HG03565 (cell line): ENCODE data around the gene GPR37.

Experiments
- ATAC-seq: cut with Tn5 transposase; IDR thresholded peaks from one replicate; pipeline ENCODE4 v1.9.1; 2021; ENCODE audit warnings: mild to moderate bottlenecking, moderate library complexity; ENCODE audit not compliant: unreplicated experiment

Gene GPR37

GRCh38 chr7:124737760-124738300 is 27.8 kb downstream of the GPR37 start:
- no peak for ATAC-seq

DNA sequence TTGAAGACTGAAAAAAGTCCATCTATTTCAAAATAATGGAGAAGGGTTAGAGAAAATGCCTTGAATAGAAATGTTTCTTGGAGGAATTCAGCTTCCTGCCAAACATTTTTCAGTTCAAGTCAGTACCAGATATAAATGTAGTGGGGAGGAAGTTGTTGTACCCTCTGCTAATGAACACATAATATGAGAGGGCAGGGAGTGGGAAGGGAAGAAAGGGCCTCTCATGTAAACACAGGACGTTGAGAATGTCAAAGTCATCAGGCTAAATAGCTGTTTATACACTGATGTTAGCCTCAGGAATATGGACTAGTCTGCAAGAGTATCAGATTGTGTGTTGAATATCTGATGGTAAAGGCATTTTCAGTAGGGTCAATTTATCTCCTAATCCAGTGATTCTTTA is 37.0 kb downstream of the GPR37 start:
- no peak for ATAC-seq

- ATAC-seq, result no peak
These were observed 40.9 kb downstream of the GPR37 start for GRCh38 chr7:124724507-124725192.

DNA sequence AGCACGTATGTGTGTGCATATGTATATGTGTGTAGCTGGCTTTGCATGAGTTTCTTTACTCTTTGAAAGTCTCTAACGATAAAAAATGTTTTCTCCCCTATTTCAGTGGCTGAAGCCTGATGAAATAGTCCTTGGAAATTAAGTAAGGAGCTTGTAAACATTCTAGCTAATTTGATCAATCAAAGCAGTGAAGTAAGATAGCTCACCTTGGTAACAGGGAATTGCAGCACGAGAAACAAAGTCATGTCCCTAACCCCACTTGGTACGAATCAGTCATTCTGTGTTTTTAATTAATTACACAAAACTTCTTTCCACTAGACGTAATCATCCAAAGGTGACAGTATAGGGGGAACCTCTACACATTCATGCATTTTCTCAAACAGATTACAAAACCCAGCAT is 41.5 kb downstream of the GPR37 start:
- ATAC-seq, result no peak

- ATAC-seq, result no peak
These were observed 42.6 kb downstream of the GPR37 start for GRCh38 chr7:124723012-124723411.

DNA sequence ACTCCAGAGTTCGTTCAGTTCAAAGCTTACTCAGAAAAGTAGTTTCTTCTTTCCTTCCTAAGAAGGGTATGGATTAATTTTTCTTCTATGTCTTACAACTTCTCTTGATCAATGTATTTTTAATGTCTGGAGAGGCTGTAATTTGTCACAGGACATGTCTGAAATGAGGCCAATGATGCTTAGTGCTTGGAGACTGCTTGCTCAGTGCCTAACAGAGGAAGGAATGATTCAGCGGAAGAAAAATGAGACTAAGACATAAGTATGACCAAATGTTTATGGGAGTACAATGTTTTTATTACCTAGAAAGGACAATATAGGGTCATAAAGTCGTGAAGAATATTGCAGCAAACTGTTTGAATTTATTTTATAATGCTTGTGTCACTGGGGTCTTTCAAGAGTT is 43.3 kb downstream of the GPR37 start:
- ATAC-seq, result no peak

DNA sequence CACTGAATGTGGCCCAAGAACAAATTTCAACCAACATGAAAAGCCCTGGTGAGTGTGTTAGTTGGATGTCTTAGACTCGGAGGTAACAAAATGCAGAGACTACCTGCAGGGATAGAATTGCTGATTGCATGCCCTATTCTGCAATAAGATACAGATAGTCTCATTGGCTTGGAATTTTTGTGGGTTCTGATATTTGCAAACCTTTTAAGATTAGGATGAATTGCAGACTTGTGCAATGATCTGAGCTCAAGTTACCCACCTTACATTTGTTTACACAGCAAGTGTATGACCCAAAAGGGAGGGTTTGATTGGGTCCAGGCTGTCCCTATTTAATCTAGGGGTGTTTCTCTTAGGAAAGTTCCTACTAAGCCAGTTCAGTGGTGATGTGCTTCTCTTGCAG is 45.4 kb downstream of the GPR37 start:
- no peak for ATAC-seq

- no peak for ATAC-seq
These were observed 47.4 kb downstream of the GPR37 start for GRCh38 chr7:124718032-124718766.

DNA sequence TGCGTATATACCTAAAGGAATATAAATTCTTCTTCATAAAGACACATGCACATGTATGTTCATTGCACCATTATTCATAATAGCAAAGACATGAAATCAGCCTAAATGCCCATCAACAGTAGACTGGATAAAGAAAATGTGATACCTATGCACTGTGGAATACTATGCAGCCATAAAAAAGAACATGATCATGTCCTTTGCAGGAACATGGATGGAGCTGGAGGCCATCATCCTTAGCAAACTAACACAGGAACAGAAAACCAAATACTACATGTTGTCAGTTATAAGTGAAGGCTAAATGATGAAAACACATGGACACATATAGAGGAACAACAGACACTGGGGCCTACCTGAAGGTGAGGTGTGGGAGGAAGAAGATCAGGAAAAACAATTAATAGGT is 48.7 kb downstream of the GPR37 start:
- no peak for ATAC-seq

- ATAC-seq, result no peak
These were observed 52.5 kb downstream of the GPR37 start for GRCh38 chr7:124713086-124713485.

DNA sequence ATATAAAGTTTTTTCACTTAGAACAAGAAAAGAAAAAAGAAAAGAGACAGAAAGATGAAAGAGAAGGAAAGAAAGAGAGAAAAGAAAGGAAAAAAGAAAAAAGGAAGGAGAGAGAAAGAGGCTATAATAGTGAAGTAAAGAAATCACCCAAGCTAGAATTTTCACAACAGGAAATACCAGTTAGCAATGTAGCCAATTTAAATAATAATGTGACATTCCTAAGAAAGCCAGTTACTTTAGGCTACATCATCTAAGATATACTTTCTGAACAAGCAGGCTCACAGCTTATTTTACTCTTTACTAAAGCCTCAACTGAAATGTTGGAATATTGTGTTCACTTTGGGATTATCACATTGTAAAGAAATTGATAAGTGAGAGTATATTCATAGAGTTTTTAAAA is 53.6 kb downstream of the GPR37 start:
- no peak for ATAC-seq

DNA sequence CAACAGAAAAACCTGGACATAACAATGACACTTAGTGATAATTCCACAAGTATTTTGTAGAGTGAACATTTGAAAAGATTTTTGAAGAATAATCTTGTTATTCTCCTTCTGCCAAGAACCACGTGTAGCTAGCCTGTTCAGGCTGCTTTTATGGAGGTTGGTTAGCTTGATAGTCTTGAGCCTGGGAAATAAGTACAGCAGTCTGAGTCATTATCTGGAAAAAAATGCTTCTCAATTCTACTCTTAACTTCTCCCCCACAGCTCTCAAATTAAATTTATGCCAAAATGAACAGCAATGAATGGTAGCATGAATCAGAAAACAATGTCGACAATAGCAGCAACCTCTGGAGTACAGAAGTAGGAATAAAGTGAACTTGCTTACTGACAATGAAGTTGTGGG is 63.2 kb downstream of the GPR37 start:
- ATAC-seq, result no peak

- no peak for ATAC-seq
These were observed 63.6 kb downstream of the GPR37 start for GRCh38 chr7:124701955-124702354.

DNA sequence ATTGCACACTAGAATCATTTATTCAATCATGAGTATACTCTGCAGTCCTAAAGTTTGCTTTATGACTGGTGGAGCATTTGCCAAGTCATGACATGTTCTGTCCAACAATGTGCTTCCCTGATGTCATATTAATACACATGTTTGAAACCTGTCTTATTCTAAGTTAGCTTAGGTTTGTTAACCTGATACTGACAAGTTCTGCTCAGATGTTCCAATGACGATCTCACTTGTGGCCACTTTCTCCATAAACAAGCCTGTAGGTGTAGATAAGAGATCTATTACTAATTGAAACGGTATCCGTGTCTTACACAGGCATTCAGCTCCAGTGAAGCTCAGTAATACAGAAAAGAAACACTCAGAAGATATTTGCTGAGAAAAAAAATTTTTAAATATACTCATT is 64.9 kb downstream of the GPR37 start:
- ATAC-seq, result no peak

GRCh38 chr7:124698964-124699363 is 66.6 kb downstream of the GPR37 start:
- ATAC-seq, result no peak

DNA sequence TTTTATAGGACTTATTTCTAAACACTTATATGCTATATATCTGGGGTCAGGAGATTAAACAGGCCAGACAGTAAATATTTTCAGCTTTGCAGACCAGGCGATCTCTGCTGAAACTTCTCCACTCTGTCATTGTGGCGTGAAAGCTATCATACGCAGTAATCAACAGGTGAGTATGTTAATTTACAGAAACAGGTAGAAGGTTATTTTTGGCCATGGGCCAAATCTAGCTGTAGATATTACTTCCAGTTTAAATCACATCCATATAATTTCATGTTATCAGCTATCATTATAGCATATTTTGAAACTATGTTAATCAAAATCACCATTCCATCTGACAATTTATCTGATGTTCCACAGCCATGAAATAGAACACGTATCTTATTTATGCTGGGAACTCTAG is 67.8 kb downstream of the GPR37 start:
- ATAC-seq, result no peak
